HG02610 (cell line): ENCODE measurements around the gene HJURP.

Experiments used
- ATAC-seq: cut with Tn5 transposase; IDR thresholded peaks from one replicate; pipeline ENCODE4 v1.9.1; 2021; ENCODE audit warnings: mild to moderate bottlenecking, moderate library complexity; ENCODE audit not compliant: unreplicated experiment

HJURP gene

DNA sequence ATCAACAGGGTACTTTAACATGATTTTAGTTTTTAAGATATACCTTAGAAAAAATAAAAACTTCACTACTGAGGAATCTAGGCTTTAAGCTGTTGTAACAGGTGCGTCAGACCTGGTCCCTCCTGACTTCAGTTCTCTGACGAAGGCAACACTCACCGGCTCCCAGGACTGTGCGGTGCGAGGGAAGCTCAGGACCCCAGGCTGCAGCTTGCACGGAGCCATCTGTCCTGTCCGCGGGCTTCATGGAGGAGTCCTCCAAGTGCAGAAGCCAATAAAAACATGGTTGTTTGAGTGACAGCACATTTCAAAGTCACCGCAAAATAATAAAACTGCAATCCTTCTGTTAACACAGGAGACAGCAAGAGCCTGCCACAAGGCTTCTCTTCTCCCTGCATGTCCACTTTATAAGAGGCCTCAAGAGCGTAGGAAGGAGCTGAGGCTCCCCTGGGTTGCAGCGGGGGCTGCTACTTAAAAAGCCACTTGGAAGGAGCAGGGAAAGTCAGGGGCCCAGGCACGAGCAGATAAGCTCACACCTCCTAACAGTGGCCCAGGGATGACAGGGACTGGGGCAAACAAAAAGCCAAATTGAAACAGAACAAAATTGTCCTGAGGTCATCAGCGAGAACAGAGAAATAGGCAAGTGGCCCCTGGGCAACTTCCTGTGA, 4.6 kb downstream of the HJURP start:
- no peak for ATAC-seq

DNA sequence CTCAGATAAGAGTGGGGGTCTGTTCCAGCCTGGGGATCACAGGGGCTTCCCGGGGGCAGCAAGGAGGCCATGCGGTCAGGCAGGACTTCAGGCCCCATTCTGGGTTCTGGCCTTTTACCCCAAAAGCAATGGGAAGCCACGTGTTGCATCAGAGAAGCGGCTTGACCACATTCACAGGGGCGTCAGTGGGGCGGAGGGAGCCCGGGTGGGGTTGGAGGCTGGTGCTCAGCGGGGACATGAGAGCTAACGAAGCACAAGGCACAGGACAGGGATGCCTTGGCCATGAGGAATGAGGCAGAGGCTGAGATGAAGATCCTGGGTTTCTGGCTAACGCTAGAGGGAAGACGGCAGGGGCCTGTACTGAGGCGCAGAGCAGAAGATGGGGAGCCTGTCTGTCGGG, 6.1 kb downstream of the HJURP start:
- no peak for ATAC-seq

DNA sequence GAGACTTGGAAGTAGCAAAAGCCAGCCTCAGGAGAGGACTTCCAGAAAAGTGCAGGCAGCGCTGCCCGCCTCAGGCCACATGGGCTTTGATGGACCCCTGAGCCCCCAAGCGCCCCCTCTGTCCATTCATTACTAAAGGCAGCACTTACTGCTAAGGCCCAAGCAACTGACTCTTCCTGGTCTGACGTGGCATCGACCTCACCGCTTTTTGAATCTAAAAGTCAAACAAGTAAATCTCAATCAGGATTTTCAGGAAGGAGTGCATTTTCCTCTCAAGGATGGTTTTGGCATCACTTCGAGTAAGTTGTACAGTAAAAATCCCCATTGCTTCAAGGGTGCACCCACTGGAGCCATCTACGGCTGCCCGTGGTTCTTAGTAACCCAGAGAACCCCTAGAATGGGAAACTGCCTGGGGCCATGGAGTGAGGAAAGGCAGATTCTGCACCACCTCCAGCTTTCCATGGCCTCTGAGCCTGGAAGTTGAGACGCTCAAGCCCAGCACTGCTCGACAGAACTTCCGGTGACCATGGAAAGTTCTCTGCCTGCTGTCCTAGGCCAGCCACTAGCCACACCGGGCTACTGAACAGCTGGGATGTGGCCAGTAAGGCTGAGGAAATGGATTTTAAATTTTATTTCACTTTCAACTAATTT, 7.0 kb downstream of the HJURP start:
- no peak for ATAC-seq

DNA sequence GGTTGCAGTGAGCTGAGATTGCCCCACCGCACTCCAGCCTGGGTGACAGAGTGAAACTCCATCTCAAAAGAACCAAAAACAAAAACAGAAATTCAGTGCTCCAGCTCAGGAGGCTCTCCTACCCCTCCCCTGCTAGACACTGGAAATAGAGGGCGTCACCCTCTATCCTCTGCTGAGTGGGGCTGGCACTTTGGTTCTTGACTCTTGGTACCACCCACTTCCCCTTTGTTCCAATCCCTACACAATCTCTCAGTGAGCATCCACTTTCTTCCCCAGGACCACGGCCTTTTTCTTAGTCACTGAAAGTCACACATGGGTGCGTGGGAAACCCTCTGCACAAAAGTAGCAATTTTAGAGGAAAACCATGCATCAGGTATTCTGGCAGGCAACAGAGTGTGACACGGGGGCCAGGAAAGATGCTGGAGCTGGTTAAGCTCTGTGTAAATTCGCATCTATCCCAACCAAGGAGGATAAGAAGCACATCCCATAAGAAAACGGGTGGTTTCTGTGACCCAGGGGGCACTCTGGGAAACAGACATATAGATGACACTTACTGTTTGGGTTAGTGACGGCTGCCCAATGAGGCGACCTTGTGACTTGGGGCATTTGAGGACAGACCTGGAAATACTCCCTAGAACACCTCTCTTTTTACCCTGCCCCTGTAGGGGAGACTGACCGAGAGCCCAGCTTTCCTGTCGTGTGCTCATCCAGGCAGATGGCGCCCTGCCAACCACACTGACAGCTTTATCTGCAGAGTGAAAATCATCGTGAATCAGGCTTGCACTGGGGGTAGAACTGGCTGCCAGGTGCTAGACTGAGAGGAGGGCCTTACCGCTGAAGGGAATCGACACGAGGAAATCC, 7.7 kb downstream of the HJURP start:
- no peak for ATAC-seq

DNA sequence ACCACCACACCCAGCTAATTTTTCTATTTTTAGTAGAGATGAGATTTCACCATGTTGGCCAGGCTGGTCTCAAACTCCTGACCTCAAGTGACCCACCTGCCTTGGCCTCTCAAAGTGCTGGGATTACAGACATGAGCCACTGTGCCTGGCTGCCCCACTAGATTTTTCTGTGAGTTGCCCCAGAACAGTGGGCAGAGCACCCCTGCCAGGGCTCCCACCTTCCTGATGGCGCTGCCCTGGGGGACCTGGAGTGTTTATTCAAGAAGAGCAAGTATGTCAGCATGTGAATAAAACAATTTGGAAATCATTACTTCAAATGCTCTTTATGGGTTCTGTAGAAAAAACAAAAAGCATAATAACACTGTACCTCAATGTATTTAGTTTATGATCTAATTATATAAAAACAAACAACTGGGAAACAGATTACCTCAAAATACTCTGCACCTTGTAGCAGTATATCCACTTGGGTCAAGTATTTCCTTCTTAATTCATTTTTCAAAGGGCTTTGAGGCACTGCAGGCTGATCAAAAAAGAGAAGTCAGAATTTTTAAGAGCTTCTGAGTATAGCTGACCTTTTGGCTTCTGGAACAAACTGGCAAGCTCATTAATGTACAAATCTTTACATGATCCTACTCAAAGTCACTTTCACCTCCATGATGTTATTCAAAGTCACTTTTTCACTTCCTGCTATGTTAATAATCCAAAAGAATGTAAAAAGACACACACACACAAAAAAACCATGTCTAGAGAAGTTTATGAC, 8.9 kb downstream of the HJURP start:
- ATAC-seq = no peak

DNA sequence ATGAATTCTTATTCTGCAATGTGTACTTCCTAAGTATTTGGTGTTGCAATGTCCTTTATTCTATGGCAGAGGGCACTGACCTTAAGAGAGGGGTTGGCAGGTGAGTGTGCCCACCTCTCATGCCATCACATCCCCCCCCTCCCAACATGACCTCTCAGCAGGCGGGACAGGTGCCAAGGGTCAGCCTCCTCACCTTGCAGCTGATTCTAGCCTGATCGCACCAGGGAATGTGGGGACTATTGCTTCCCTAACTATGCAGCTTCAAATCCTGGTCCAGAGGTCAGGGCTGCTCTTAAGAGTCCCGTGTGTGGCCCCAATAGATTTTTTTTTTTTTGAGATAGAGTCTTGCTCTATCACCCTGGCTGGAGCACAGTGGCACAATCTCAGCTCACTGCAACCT, 9.5 kb downstream of the HJURP start:
- no peak for ATAC-seq

DNA sequence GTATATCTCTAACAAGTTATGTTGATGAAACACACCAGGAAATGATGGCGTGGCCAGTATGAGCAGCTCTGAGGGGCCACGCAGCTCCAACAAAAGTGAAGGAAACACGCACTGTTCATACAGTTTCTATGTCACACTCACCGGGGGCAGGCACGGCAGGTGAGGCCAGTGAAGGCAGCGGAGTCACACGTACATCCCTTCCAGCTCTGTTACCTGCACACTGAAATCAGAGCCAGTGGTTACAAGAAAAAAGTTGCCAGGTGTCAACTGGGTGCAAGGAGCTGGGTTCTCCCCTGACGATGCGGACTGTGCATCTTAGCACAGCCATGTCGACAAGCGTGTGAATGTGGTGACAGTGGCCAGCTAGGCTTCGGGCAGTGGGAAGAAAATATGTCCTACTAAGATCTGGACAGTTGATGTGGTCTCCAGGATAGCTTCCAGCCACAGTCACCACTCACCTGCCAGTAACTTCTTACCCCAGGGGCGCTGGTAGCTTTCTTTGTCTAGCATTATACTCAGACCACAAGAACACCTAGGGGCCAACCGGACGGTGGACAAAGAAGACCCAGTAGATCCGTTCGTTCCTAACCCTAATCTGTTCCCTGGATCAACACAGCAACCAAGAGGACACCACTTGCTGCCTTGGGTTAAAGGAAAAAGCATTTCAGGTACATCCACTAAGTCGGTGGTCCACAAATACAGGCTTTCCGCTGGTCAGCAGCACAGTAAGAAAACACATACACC, 10.1 kb downstream of the HJURP start:
- ATAC-seq = no peak

DNA sequence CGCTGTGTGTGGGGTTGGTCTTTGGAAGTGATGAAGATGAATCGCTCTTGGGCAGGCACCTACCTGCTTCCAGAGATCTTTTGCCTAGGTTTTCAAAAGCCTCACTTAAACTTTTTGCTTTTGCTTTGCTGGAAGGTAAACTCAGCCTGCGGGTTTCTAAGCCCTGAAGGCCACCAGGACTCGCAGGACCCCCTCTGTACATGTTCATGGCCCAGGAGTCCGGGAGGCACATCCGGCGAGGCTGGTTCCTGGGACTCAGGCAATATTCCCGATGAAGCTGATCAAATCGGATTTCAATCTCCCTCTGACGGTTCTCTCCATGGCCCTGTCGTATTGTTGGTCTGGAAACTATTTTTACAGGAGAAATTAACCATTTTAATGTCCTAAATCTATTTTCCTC, 13.2 kb downstream of the HJURP start:
- ATAC-seq = no peak

DNA sequence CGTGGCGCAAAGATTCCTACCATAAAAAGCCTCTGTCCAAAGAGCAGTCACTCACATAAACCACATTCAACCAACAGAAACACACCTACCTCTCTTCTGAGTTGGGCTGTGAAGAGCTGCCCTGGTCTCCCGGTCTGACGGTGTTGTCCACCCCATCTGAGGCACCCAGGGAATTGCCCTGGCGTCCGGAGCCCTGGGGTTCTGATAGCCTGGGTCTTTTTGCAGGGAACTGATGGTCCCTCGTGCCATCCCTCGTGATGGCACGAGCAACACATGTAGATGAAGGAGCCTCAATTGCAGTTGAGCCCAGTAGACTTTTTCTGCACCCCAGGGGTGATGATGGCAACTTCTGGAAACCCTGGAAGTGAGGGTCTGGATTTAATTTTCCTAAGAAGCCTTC, 13.8 kb downstream of the HJURP start:
- no peak for ATAC-seq

DNA sequence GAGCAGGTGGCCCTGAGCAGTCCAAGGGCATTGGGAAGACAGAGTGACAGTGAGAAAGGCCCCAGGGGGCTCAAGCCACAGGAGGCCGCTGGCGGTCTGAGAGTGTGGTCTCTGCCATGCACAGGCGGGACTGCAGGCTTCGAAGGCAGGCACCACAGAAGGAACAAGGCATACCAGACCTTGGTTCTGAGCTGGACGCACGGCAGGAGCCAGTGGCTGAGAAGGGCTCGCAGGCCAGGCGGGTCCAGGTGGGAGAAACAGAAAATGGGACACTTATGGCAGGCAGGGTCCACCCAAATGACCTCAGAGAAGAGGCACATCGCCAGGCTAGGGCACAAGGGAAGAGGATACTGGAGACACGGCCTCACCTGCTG, 14.9 kb downstream of the HJURP start:
- no peak for ATAC-seq

DNA sequence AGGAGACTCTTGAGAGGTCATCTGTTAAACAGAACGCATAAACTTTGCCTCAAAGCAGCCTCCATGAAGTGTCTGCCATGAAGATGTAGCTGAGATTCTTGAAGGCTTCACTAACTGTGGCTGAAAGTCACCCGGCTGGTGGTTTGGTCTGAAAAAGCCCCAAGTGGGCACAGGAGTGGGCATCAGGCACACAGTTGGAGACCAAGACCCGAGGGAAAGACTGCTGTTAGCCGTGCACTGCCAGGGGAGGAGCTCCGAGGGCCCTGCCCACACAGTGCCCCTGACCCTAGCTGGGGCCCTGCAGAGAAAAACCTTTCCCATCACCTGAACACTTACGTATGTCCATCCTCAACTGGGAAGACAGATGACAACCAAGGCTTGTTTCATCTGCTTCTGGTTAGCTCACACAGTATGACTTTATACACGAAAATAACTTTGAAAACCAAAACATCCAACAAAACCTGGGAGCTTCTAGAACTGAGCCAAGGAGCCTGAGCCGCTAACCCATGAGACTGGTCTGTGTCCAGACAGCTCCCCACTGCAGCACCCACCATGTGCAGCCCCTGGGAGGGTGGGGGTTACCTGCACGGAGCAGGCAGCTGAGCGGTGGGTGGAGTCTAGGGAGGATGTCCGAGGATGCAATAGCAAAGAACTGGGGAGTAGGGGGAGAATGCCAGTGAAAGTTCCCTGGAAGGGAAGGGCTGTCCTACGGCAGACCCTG, 15.4 kb downstream of the HJURP start:
- no peak for ATAC-seq

DNA sequence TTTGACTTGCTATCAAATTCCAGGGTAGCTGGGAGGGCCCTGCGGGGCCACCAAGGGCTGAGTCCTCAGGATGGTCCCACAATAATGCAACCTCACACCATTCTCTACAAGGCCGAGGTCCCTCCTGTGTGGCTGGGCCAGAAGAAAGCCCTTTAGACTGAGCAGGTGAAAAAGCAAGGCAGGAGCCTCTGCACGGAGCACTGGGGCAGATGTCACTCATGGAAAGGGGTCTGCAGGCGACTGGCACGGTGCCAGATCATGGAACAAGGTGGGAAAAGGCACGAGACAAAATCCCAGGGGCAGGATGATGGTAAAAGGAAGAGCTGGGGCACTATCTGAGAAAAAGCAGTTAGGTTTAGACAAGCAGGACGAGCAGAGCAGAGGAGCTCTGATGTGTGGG, 16.1 kb downstream of the HJURP start:
- ATAC-seq = no peak

DNA sequence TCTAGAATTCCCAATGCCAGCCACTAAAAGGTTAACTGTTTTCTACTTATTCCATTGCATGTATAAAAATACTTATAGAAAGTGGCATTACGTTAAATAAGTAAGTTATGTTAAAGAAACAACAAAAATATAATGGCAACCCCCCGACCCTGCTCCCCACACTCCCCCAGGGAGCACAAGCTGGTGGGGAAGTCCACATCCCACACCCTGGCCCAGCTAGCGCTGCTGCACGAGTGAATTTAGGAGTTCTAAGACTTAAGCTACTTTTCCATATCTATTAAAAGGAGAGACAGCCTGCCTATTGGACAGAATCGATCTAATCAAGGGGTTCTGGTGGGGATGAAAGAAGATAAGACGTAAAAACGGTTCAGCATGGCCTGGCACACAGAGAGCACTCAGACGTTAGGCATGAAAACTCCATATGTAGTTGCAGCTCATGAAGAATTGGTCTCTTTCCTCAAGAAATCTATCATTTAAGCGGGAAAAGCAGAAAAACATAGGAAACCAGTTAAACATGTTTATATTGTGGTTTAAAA, 16.6 kb downstream of the HJURP start:
- no peak for ATAC-seq

DNA sequence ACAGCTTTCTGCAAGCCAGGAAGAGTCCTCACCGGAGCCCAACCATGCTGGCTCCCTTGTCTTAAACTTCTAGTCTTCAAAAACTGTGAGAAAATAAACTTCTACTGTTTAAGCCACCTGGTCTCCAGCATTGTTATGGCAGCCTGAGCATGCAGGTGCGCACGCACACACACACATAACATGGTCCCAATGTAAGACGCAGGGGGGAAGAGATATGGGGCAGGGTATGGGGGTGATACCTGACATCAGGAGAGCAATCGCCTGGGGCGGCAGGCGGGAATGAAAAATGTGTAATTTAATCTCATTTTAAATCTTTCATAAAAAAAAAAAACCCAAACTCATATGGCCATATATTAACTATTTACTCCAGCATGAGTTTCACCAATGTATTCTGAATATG, 18.0 kb downstream of the HJURP start:
- ATAC-seq = no peak

DNA sequence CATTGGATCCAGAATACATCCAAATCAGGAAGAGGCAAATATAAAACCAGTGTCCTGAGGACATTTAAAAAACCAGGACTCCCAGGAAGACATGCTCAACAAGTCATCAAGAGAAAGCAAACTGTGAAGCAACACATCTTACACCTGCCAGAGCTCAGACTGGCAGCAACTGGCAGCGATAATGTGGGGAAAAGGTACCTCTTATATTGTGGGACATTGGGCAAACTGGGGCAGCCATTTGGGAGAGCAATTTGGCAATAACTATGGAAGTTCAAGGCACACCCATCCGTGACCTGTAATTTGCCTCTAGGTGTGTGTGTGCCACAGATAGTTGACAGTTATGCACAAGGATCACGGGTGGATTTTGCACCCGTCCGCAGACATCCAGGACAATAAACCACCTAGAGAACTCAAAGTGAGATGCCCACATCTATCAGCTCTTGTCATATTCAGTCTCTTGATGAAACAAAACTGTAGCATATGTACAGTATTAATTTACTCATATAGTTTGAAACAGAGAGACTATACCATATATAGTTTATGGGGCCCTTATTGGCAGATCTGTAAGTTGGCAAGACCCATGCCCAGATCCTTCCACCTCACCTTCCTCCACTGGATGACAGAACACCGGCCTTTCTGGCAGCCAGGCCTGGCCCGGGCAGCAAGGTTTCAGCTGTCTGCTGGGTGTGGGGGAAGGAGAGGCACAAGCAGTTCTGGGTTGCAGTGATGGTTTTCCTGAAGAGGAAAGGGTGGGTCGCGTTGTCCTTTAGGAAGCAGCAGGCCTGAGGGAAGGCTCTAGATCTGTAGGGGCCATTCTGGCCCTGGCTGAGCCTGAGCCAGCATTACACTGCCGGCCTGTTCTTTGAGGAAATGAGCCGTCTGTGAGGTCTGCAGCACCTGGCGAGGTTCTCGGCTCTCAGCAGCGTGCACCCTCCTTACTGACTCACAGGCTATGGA, 18.8 kb downstream of the HJURP start:
- no peak for ATAC-seq

DNA sequence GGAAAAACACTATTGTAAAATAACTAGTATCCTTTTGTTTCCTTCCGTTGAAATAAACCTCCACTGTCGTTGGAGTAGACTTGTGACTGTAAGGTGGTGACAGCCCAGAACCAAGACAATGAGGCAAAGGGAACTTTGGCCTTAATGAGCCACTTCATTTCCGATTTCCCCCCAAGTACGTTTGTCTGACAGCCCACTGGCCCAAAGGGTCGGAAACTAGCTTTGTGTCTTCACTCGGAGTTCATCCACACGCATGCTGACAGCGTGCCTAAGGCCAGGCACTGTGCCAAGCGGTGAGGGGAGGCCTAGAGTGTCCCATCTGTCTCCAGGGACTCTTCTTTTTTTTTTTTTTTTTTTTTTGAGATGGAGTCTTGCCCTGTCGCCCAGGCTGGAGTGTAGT, 21.0 kb downstream of the HJURP start:
- no peak for ATAC-seq

DNA sequence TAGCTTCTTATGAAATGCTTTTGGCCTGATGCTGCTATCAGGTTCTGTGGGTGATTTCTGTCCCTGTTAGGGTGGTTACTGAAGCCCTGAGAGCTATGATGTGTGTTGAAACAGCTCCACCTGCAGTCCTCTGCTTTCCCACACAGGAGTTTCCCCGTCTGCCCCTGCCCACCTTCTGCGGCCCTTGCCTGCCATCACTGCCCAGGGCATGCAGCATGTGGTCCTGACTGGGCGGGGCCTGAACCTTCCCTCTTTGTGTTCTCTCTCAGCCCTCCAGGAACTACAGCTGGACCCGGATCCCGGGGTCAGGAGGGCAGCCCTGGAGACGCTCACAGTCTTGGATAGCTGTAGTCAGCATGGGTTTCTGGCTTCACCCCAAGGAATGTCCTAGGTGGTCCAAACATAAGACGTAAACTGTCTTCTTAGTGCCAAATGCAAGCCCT, 21.4 kb downstream of the HJURP start:
- no peak for ATAC-seq

DNA sequence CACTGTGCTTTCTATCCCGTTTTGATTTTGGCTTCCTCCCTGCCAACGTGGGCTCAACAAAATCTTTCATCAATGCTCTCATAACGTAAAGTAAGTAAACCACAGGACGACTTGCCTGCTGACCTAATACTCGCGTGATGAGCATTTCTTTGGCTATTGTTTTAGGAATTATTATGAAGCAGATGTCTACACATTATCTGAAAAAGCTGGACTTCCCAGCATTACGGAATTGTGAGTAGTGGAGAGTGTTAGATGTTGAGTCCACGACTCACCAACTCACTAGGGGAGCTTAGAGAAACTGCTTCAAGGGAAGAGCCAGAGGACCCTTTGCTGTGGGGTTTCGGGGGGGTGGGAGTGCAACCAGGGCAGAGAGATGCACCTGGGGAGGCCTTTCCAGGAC, 21.9 kb downstream of the HJURP start:
- ATAC-seq = no peak

DNA sequence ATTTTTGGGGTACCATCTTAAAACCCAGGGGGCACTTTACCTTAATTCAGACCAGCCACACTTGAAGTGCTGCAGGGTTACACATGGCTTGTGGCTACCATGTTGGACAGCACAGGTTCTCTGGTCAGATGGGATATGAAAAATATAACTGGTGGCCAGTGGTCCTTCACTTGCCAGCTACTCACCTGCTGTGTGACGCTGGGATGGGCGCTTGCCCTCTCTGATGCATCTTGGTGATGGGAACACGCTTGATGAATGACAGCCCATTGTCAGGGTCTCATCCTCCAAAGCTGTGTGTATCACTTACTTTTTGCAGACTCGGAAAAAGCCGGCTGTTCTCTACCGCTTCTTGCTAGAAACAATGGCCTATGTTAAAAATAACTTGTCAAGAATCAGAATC, 22.5 kb downstream of the HJURP start:
- ATAC-seq = no peak
